ENCODE results near the gene DYSF.

DYSF gene

DNA sequence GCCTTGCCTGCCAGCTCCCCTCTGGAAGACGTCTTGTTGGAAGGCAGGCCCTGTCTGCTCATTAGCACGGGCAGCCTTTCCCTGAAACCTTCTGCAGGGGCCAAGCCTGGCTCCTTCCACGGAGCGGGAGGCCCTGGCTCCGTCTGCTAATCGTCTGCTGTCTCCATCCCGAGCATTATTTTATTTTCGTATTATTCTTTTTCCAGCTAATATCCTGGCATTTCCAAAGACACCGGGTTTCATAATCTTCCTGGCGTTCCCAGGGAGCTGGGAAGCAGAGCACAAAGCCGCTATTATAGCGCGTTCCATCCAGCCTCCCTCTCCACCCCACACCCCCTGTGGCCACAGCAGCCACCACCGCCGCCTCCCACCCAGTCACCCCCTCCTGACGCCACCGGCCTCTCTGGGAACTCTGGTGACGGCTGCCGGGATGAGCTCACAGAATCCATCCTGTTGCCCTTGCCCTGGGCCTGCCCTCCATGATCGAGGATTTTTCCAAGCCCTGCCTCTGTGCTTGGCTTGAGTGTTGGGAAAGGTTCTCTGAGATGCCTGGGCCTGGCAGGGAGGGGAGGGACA is 125.5 kb downstream of the DYSF start:
- no peak overlapping the region for H3K4me3 ChIP-seq (ENCODE audit: severe bottlenecking)

DNA sequence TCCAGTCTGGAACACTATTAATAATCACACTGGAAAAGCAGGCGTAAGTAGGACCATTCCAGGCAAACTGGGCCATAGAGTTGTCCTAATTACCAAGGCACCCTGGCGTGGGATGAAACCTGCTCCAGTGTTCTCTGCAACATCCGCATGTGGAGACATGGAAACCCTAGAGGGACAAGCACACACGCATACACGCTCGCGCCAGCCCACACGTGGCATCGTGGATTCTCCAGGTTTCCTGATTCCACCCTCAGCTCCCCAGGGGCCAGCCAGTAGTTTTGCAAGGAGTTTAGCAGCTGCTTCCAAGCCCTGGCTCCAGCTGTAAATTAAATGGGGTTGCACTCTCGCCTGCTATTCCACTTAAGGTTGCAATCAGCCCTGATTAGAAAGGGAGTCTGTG is 127.7 kb downstream of the DYSF start:
- H3K36me3 ChIP-seq (ENCODE audit: low read depth): no peaks in the 10 kb centered on the region
- H3K27me3 ChIP-seq (ENCODE audit: insufficient read depth, poor library complexity, severe bottlenecking): no peaks in the 10 kb centered on the region
- no peaks in the 10 kb centered on the region for H3K4me1 ChIP-seq (ENCODE audit: insufficient read depth, poor library complexity, severe bottlenecking)
- DNase-seq (ENCODE audit: low spot score) (no peak), ATAC-seq (ENCODE audit: low read depth) (no peak)
- TF ChIP-seq, protein P1, sequence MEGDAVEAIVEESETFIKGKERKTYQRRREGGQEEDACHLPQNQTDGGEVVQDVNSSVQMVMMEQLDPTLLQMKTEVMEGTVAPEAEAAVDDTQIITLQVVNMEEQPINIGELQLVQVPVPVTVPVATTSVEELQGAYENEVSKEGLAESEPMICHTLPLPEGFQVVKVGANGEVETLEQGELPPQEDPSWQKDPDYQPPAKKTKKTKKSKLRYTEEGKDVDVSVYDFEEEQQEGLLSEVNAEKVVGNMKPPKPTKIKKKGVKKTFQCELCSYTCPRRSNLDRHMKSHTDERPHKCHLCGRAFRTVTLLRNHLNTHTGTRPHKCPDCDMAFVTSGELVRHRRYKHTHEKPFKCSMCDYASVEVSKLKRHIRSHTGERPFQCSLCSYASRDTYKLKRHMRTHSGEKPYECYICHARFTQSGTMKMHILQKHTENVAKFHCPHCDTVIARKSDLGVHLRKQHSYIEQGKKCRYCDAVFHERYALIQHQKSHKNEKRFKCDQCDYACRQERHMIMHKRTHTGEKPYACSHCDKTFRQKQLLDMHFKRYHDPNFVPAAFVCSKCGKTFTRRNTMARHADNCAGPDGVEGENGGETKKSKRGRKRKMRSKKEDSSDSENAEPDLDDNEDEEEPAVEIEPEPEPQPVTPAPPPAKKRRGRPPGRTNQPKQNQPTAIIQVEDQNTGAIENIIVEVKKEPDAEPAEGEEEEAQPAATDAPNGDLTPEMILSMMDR (IDR thresholded peaks at IDR 0.05; ENCODE audit: poor library complexity, severe bottlenecking): no peak
- no peak overlapping the region for H3K4me3 ChIP-seq (ENCODE audit: severe bottlenecking)
- H3K9me3 ChIP-seq (ENCODE audit: severe bottlenecking): no peaks in the 10 kb centered on the region
- H3K27ac ChIP-seq (ENCODE audit: poor library complexity, severe bottlenecking): no peak overlapping the region

More for the DNA sequence above, 125.5 kb downstream of the DYSF start:
- TF ChIP-seq, protein P1 (IDR thresholded peaks at IDR 0.05; ENCODE audit: poor library complexity, severe bottlenecking): no peak
- H3K4me1 ChIP-seq (ENCODE audit: insufficient read depth, poor library complexity, severe bottlenecking): no peaks in the 10 kb centered on the region
- H3K27ac ChIP-seq (ENCODE audit: poor library complexity, severe bottlenecking): no peak overlapping the region
- no peak for DNase-seq (ENCODE audit: low spot score)
- H3K27me3 ChIP-seq (ENCODE audit: insufficient read depth, poor library complexity, severe bottlenecking): no peaks in the 10 kb centered on the region
- H3K36me3 ChIP-seq (ENCODE audit: low read depth): no peaks in the 10 kb centered on the region
- no peaks in the 10 kb centered on the region for H3K9me3 ChIP-seq (ENCODE audit: severe bottlenecking)
- ATAC-seq (ENCODE audit: low read depth): no peak

GRCh38 chr2:71583876-71584275 is 130.5 kb downstream of the DYSF start:
- no peaks in the 10 kb centered on the region for H3K36me3 ChIP-seq (ENCODE audit: low read depth)
- TF ChIP-seq, protein P1 (IDR thresholded peaks at IDR 0.05; ENCODE audit: poor library complexity, severe bottlenecking): no peak
- DNase-seq (ENCODE audit: low spot score): no peak
- H3K9me3 ChIP-seq (ENCODE audit: severe bottlenecking): no peaks in the 10 kb centered on the region
- H3K27me3 ChIP-seq (ENCODE audit: insufficient read depth, poor library complexity, severe bottlenecking): no peaks in the 10 kb centered on the region
- H3K4me1 ChIP-seq (ENCODE audit: insufficient read depth, poor library complexity, severe bottlenecking): no peaks in the 10 kb centered on the region
- ATAC-seq (ENCODE audit: low read depth): no peak
- H3K27ac ChIP-seq (ENCODE audit: poor library complexity, severe bottlenecking): no peak overlapping the region
- no peak overlapping the region for H3K4me3 ChIP-seq (ENCODE audit: severe bottlenecking)

- Histone ChIP-seq H3K27me3 (ENCODE audit: insufficient read depth, poor library complexity, severe bottlenecking) (no peaks in the 10 kb centered on the region), H3K36me3 (ENCODE audit: low read depth) (no peaks in the 10 kb centered on the region), H3K27ac (ENCODE audit: poor library complexity, severe bottlenecking) (no peak overlapping the region), H3K9me3 (ENCODE audit: severe bottlenecking) (no peaks in the 10 kb centered on the region), H3K4me3 (ENCODE audit: severe bottlenecking) (no peak overlapping the region), H3K4me1 (ENCODE audit: insufficient read depth, poor library complexity, severe bottlenecking) (no peaks in the 10 kb centered on the region)
- DNase-seq (ENCODE audit: low spot score) (no peak), ATAC-seq (ENCODE audit: low read depth) (no peak)
- TF ChIP-seq, protein P1 (IDR thresholded peaks at IDR 0.05; ENCODE audit: poor library complexity, severe bottlenecking): no peak
Measured at GRCh38 chr2:71586471-71586870, 133.1 kb downstream of the DYSF start.

GRCh38 chr2:71587509-71588073 is 134.2 kb downstream of the DYSF start:
- Histone ChIP-seq H3K27me3 (ENCODE audit: insufficient read depth, poor library complexity, severe bottlenecking) (no peaks in the 10 kb centered on the region), H3K4me1 (ENCODE audit: insufficient read depth, poor library complexity, severe bottlenecking) (no peaks in the 10 kb centered on the region), H3K9me3 (ENCODE audit: severe bottlenecking) (no peaks in the 10 kb centered on the region), H3K36me3 (ENCODE audit: low read depth) (no peaks in the 10 kb centered on the region), H3K4me3 (ENCODE audit: severe bottlenecking) (no peak overlapping the region), H3K27ac (ENCODE audit: poor library complexity, severe bottlenecking) (no peak overlapping the region)
- ATAC-seq (ENCODE audit: low read depth) (no peak), DNase-seq (ENCODE audit: low spot score) (no peak)
- TF ChIP-seq, protein P1 (IDR thresholded peaks at IDR 0.05; ENCODE audit: poor library complexity, severe bottlenecking): no peak

Measured in RWPE2 (cell line).